Gastrocnemius medialis (tissue), 4 donors: ENCODE results near the gene TUBB2B.

ENCODE experiments used
- CTCF ChIP-seq, 5 experiments: fragments of 450-650 bp in 3 of 5; fragments of 200-600 bp in 2 of 5; sonication (generic) in 2 of 5; IDR thresholded peaks in 4 of 5; conservative IDR thresholded peaks in 1 of 5; 1 replicate in 4 of 5; 2 replicates in 1 of 5; pipeline ENCODE4 v1.5.1; 2016 to 2019; ENCODE audit warnings: antibody characterized with exemption in 5 of 5, mild to moderate bottlenecking in 3 of 5, moderate library complexity in 3 of 5
- POLR2A ChIP-seq, 2 donors: fragments of 450-650 bp; IDR thresholded peaks; one replicate each; pipeline ENCODE4 v1.6.1; 2017; ENCODE audit warnings: antibody characterized with exemption in 2 of 2, mild to moderate bottlenecking in 2 of 2, moderate library complexity in 2 of 2

- TF ChIP-seq CTCF (IDR thresholded peaks at IDR 0.05 in 4 of 5, conservative IDR thresholded peaks at IDR 0.05 in 1 of 5) (no peak), POLR2A (IDR thresholded peaks at IDR 0.05) (no peak)
Observed at GRCh38 chr6:3268680-3269079, 41.2 kb upstream of the TUBB2B start.
